GM19193 (cell line): ENCODE data around the gene TRAPPC2.

Experiments
- POLR2A ChIP-seq: IDR thresholded peaks from 4 replicates; pipeline ENCODE4 v1.6.1; 2011; ENCODE audit not compliant: insufficient read depth, insufficient read length; ENCODE audit errors: extremely low read depth

TRAPPC2 gene

DNA sequence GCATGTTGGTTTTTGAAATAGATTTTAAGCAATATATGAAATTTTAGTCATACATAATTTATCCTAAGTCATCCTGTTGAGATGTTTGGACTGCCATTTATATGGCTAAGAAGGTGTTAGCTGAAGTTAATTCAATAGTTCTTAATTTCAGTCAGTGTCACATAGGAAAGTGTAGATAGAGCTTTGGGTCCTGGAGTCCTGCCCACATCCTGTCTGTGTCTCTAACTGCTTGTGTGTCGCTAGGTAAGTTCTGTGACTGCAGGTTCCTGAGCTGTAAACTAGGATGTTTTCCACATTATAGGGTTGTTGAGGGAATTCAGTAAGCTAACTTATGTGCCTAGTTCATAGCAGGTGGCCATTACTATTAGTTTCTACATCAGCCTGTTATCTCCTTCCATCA is 20.8 kb upstream of the TRAPPC2 start:
- TF ChIP-seq POLR2A = no peak

DNA sequence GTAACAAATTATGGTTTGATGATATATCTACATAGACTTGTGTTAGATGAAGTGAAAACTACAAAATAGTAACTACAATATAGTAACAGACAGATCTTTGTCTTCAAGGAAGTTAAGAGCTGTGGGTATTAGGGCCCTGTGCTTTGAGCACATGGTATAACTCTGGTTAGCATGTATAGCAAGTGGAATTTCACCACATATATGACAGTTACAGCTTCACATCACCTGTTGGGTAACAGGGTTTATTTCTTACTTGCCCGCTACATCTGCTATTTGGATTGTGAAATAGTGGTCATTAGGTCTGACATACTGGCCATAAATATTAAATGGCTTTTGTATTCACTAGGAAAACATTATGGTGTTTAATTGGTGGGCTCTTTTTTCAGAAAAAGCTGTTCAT is 20.3 kb upstream of the TRAPPC2 start:
- no peak for TF ChIP-seq POLR2A

DNA sequence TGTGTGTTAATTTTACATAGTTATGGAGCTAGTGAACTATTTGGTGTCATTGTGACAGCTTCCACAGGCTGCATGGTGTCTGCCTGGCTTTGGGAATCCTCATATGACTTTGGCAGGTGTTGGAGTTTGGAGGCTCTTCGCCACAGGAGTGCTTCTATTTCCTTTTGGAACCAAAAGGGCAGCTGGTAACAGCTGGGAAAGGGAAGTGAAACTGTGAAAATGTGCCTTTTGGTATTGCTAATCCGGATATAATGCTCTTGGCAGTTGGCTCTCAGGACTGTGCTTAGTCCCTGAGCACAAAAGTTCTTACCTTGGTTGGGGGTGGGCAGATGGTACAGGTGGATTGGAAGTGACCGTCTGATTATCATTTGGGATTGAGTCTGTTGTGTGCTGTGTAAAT is 18.2 kb upstream of the TRAPPC2 start:
- TF ChIP-seq POLR2A = no peak

GRCh38 chrX:13752141-13752540 is 17.7 kb upstream of the TRAPPC2 start:
- TF ChIP-seq POLR2A = no peak

DNA sequence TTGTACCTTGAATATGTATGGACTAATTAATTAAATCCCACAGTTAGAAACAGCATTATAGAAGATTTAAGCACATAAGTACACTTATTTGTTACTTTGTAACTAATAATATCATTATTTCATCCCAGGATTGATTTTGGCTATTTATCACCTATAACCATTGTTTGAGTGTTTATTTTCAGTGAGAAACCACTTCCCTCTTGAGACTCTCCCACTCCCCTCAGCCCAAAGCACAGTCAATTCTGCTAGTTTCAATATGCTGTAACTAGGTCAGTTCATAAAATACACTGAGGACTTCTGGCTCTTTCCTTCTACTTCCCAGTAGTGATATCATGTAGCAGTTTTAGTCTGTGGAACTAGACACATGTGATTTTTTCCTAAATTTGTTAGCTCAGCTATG is 16.4 kb upstream of the TRAPPC2 start:
- TF ChIP-seq POLR2A = no peak

GRCh38 chrX:13750204-13750603 is 15.8 kb upstream of the TRAPPC2 start:
- TF ChIP-seq POLR2A = no peak

DNA sequence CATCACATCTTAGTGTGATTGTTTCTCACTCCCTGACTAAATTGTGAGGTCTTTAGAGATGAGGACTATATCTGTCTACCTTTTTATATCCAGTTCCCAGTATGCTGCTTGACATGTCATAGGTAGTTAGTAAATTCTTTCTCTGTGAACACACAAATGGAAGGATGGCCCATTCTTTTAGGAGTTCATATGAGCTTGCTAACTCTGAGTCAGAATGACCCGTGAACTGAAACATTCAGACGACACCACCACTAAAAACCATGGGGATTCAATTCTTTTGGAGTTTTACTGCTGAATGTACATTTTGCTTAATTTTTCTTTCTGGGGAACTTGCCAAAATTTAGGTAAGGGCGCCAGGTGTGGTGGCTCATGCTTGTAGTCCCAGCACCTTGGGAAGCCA is 14.1 kb upstream of the TRAPPC2 start:
- TF ChIP-seq POLR2A = no peak

DNA sequence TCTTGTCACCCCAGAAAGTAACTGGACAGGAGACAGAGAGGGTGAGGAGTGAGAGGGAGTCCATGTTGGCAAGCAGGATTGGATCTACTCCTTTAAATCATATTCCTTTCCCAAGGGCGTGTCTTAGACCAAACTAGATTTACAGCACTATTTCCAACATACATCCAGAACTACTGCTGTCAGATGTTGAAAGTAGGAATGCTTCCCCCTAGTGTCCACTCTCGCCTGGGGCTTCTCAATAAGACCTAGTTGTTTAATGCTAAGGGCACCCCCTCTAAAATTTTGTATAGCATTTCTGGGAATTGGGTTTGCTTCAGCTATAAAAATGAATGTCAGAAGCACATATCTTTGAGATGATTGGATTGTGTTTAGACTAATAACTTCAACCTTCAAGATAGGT is 13.4 kb upstream of the TRAPPC2 start:
- no peak for TF ChIP-seq POLR2A

GRCh38 chrX:13742397-13743176 is 8.2 kb upstream of the TRAPPC2 start:
- TF ChIP-seq POLR2A = peak; percentile 20

DNA sequence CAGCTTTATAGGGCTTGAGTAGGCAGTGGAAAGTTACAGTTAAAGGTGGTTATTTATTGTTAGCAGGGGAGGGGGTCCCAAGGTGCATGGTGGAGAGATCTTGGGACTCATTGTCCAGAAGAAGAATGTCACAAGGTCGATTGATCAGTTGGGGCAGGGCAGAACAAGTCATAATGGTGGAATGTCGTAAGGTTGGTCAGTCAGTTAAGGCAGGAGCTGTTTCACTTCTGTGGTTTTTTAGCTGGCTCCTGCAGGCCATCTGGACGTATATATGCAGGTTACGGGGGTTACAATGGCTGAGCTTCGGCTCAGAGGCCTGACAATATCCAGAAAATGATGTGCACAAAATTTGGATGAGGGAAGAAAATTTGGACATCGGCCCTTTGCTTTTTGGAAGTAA is 7.3 kb upstream of the TRAPPC2 start:
- TF ChIP-seq POLR2A = no peak

DNA sequence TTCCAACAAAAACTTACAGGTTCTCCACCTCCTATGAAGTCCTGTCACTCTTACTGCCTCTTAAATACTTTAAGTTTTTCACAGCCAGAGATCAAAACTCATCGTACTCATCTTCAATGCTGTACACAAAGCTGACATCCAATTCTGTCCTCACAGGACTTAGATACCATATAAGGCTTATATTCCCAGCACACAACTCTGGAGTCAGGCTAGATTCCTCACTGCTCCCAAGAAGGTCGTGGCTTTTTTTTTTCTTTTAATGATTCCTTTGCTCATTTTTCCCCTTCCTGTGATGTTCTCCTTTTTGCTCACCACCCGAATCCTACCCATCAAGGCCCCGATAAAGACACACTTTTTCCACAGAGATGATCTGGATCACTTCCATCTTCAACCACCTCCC is 914 bp downstream of the TRAPPC2 start:
- TF ChIP-seq POLR2A = no peak

- no peak for TF ChIP-seq POLR2A
Measured at GRCh38 chrX:13732246-13733067, 2.0 kb downstream of the TRAPPC2 start.

GRCh38 chrX:13721819-13722519 is 12.5 kb downstream of the TRAPPC2 start:
- TF ChIP-seq POLR2A = no peak

GRCh38 chrX:13721371-13721770 is 13.0 kb downstream of the TRAPPC2 start:
- TF ChIP-seq POLR2A = no peak

- TF ChIP-seq POLR2A = no peak
Measured at GRCh38 chrX:13719192-13719856, 15.1 kb downstream of the TRAPPC2 start.
